HepG2 (cell line): ENCODE data around the gene QKI. TPM values are rescaled to one million over a fixed set of nuclear protein-coding genes. Genes with fewer than 3 reads are reported as not detected.

Experiments used
- CBX2 ChIP-seq, 2 experiments: fragments of 200-600 bp in 1 of 2; sonication (generic); formaldehyde crosslinking in 1 of 2; IDR thresholded peaks; 2 replicates each; pipeline versions ENCODE4 v1.7.0 to v1.8.1; 2018 to 2022; ENCODE audit warnings: low read depth in 2 of 2, low read length in 1 of 2, mild to moderate bottlenecking in 1 of 2, missing genetic modification reagents in 1 of 2
- E2F1 ChIP-seq: sonication (generic); formaldehyde crosslinking; IDR thresholded peaks from 2 replicates; pipeline ENCODE4 v1.5.0; 2020; ENCODE audit warnings: missing genetic modification reagents
- FIP1L1 ChIP-seq: fragments of 200-400 bp; formaldehyde crosslinking; IDR thresholded peaks from 2 replicates; pipeline ENCODE4 v1.6.1; 2018; ENCODE audit warnings: low read depth, mild to moderate bottlenecking, low read length, moderate library complexity, borderline replicate concordance; ENCODE audit not compliant: insufficient read depth
- HNRNPUL1 ChIP-seq: fragments of 200-400 bp; formaldehyde crosslinking; IDR thresholded peaks from 2 replicates; pipeline ENCODE4 v1.6.1; 2017; ENCODE audit warnings: low read depth, mild to moderate bottlenecking, low read length, moderate library complexity
- JUND ChIP-seq: sonication (generic); formaldehyde crosslinking; IDR thresholded peaks from 2 replicates; pipeline ENCODE4 v1.8.0; 2022; ENCODE audit warnings: mild to moderate bottlenecking, missing genetic modification reagents
- MED13 ChIP-seq: sonication (generic); formaldehyde crosslinking; IDR thresholded peaks from 2 replicates; pipeline ENCODE4 v1.5.0; 2020; ENCODE audit warnings: missing genetic modification reagents
- MEIS1 ChIP-seq: sonication (generic); formaldehyde crosslinking; IDR thresholded peaks from 2 replicates; pipeline ENCODE4 v1.9.0; 2021; ENCODE audit warnings: mild to moderate bottlenecking, missing genetic modification reagents, moderate library complexity, borderline replicate concordance
- NKX3-1 ChIP-seq: sonication (generic); formaldehyde crosslinking; IDR thresholded peaks from 2 replicates; pipeline ENCODE4 v1.5.0; 2020; ENCODE audit warnings: missing genetic modification reagents
- PLRG1 ChIP-seq: fragments of 450-650 bp; conservative IDR thresholded peaks from 2 replicates; pipeline ENCODE4 v1.6.1; 2016
- SATB2 ChIP-seq: sonication (generic); formaldehyde crosslinking; IDR thresholded peaks from 2 replicates; pipeline ENCODE4 v1.5.0; 2020; ENCODE audit warnings: missing genetic modification reagents
- SMARCE1 ChIP-seq: fragments of 450-650 bp; IDR thresholded peaks from 2 replicates; pipeline ENCODE4 v1.6.1; 2017; ENCODE audit warnings: borderline replicate concordance
- STAT6 ChIP-seq: sonication (generic); formaldehyde crosslinking; IDR thresholded peaks from 2 replicates; pipeline ENCODE4 v1.4.0; 2020; ENCODE audit warnings: missing genetic modification reagents, mild to moderate bottlenecking, borderline replicate concordance
- TEAD3 ChIP-seq: optimal IDR thresholded peaks from 2 replicates; pipeline ENCODE3; 2016; ENCODE audit warnings: borderline replicate concordance
- TRIM22 ChIP-seq: fragments of 450-650 bp; IDR thresholded peaks from 2 replicates; pipeline ENCODE4 v1.6.1; 2017
- ZNF224 ChIP-seq: sonication (generic); formaldehyde crosslinking; IDR thresholded peaks from 2 replicates; pipeline ENCODE4 v1.5.0; 2020; ENCODE audit warnings: mild to moderate bottlenecking, missing genetic modification reagents
- ZNF768 ChIP-seq: sonication (generic); formaldehyde crosslinking; IDR thresholded peaks from 2 replicates; pipeline ENCODE4 v1.4.0; 2020; ENCODE audit warnings: missing genetic modification reagents
- ZNF841 ChIP-seq: sonication (generic); formaldehyde crosslinking; IDR thresholded peaks from 2 replicates; pipeline ENCODE4 v1.8.1; 2023; ENCODE audit warnings: missing genetic modification reagents, borderline replicate concordance
- ZSCAN21 ChIP-seq: sonication (generic); formaldehyde crosslinking; IDR thresholded peaks from 2 replicates; pipeline ENCODE4 v1.8.0; 2022; ENCODE audit warnings: mild to moderate bottlenecking, missing genetic modification reagents, moderate library complexity, borderline replicate concordance
- ZZZ3 ChIP-seq: sonication (generic); formaldehyde crosslinking; IDR thresholded peaks from 2 replicates; pipeline ENCODE4 v1.4.0; 2020; ENCODE audit warnings: missing genetic modification reagents, mild to moderate bottlenecking, borderline replicate concordance
- polyA plus RNA-seq, 8 experiments: library from polyadenylated mRNA; depleted of rRNA in 3 of 8; stranded (reverse) in 7 of 8; unstranded in 1 of 8; fragments of >200 nt; fragmentation: Illumina TruSeq in 4 of 8; extraction: Trizol in 4 of 8; gene quantifications; 2 replicates each; pipeline versions ENCODE4 v1.2.1 to v1.2.3, GENCODE V29; 2011 to 2016; ENCODE audit warnings: low read depth in 4 of 8, missing spikeins in 1 of 8, mixed read lengths in 1 of 8; ENCODE audit not compliant: insufficient read depth in 1 of 8
- total RNA-seq, 5 experiments: library from RNA; depleted of rRNA; stranded (reverse); fragments of >200 nt; fragmentation: Illumina TruSeq; extraction: Trizol; gene quantifications; 2 replicates each; pipeline ENCODE4 v1.2.3, GENCODE V29; 2016; ENCODE audit warnings: low read depth in 1 of 5
- TF ChIP-seq, protein P1 (sequence below): sonication (generic); formaldehyde crosslinking; IDR thresholded peaks from 2 replicates; pipeline ENCODE4 v1.4.0; 2020; ENCODE audit warnings: missing genetic modification reagents, borderline replicate concordance

The QKI gene
- total and polyA plus RNA-seq, 2 of the 13 experiments (the other 11 are each of a cell fraction or from before 2014, with no cell fraction given), result 136 to 137 TPM

- TF ChIP-seq, protein P1, sequence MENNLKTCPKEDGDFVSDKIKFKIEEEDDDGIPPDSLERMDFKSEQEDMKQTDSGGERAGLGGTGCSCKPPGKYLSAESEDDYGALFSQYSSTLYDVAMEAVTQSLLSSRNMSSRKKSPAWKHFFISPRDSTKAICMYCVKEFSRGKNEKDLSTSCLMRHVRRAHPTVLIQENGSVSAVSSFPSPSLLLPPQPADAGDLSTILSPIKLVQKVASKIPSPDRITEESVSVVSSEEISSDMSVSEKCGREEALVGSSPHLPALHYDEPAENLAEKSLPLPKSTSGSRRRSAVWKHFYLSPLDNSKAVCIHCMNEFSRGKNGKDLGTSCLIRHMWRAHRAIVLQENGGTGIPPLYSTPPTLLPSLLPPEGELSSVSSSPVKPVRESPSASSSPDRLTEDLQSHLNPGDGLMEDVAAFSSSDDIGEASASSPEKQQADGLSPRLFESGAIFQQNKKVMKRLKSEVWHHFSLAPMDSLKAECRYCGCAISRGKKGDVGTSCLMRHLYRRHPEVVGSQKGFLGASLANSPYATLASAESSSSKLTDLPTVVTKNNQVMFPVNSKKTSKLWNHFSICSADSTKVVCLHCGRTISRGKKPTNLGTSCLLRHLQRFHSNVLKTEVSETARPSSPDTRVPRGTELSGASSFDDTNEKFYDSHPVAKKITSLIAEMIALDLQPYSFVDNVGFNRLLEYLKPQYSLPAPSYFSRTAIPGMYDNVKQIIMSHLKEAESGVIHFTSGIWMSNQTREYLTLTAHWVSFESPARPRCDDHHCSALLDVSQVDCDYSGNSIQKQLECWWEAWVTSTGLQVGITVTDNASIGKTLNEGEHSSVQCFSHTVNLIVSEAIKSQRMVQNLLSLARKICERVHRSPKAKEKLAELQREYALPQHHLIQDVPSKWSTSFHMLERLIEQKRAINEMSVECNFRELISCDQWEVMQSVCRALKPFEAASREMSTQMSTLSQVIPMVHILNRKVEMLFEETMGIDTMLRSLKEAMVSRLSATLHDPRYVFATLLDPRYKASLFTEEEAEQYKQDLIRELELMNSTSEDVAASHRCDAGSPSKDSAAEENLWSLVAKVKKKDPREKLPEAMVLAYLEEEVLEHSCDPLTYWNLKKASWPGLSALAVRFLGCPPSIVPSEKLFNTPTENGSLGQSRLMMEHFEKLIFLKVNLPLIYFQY (CRISPR knock-in tag), result no peak; the same call in 1 of the 2 replicates
- TF ChIP-seq JUND (CRISPR knock-in tag) (no peak), TRIM22 (no peak), MED13 (no peak), CBX2 (IDR thresholded peaks at IDR 0.05; ENCODE audit: low read depth, low read length) (no peak), CBX2 (CRISPR knock-in tag; IDR thresholded peaks at IDR 0.05; ENCODE audit: low read depth) (no peak), STAT6 (CRISPR knock-in tag) (no peak), ZNF841 (CRISPR knock-in tag) (no peak), PLRG1 (no peak), ZSCAN21 (CRISPR knock-in tag) (no peak; the same call in 1 of the 2 replicates), ZZZ3 (CRISPR knock-in tag) (no peak), FIP1L1 (no peak), ZNF768 (CRISPR knock-in tag) (no peak; the same call in 1 of the 2 replicates), HNRNPUL1 (no peak), SATB2 (CRISPR knock-in tag) (no peak), NKX3-1 (CRISPR knock-in tag) (no peak), ZNF224 (no peak), E2F1 (CRISPR knock-in tag) (no peak), MEIS1 (CRISPR knock-in tag) (no peak), SMARCE1 (no peak), TEAD3 (CRISPR knock-in tag) (no peak)
Measured at GRCh38 chr6:163415620-163416556, 1.4 kb downstream of the QKI start (continued).
